GM18511 (cell line): ENCODE data around the gene GTF3C2.
"Not testable (repeated sequence)": the region's sequence is repeated elsewhere in the genome, so short reads cannot be mapped to it uniquely, and the experiment has no call there.

Experiments used
- ATAC-seq: cut with Tn5 transposase; IDR thresholded peaks from one replicate; pipeline ENCODE4 v1.9.1; 2021; ENCODE audit warnings: mild to moderate bottlenecking, moderate library complexity; ENCODE audit not compliant: unreplicated experiment

GTF3C2 gene

GRCh38 chr2:27303093-27304025 lies 53.2 kb downstream of the GTF3C2 start:
- ATAC-seq: peak; percentile 52

GRCh38 chr2:27300606-27301005 lies 56.0 kb downstream of the GTF3C2 start:
- not testable (repeated sequence) for ATAC-seq

DNA sequence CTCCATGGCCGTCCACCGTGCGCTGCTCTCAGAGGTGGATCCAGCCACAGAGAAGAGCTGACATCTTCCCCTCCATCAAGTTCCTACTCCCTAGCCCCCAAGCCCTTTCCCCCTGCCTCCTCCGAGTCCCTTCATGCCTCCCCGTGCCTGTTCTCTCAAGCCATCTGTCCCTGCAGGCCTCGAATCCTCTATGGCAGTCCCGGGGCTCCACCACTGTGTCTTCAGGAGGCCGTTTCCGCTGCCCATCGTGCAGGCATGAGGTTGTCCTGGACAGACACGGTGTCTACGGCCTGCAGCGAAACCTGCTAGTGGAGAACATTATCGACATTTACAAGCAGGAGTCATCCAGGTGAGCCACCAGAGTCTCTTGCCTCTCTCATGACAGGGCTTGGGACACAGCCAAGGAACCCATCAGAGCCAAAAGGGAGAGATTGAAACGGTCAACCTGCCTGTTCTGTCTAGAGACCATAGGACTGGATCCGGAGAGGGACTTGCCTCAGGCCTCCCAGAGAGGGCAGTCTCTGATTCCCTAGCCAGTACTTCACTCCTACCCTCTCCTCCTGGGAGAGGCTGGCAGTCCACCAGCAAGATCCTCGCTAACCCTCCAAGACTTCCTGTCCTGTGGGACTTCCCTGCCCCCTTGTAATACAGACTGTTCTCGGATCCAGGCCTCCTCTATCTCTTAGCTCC lies 58.0 kb downstream of the GTF3C2 start:
- no peak for ATAC-seq

- ATAC-seq: no peak
Observed at GRCh38 chr2:27297195-27297594, 59.4 kb downstream of the GTF3C2 start.

- ATAC-seq: no peak
Observed at GRCh38 chr2:27296481-27296880, 60.1 kb downstream of the GTF3C2 start.

GRCh38 chr2:27294928-27295327 lies 61.6 kb downstream of the GTF3C2 start:
- no peak for ATAC-seq

DNA sequence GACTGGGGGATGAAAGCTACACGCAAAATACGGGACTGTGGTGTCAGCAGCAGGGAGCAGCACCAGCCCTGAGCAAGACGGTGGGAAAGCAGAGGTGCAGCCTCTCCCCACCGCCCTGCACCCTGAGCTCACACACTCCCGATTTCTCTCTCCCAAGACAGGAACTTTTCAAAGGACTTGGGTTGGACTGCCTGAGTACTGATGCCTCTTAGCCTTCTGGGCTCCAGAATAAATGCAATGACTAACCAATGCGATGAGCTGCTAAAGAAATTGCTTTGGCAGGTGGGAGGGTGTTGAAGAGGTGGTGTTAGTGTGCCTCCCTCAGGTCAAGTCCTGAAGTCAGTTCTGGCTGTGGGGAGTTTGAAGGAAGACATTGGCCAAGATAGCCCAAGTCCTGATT lies 64.7 kb downstream of the GTF3C2 start:
- ATAC-seq: no peak

- ATAC-seq: no peak
Observed at GRCh38 chr2:27290549-27290948, 66.0 kb downstream of the GTF3C2 start.

DNA sequence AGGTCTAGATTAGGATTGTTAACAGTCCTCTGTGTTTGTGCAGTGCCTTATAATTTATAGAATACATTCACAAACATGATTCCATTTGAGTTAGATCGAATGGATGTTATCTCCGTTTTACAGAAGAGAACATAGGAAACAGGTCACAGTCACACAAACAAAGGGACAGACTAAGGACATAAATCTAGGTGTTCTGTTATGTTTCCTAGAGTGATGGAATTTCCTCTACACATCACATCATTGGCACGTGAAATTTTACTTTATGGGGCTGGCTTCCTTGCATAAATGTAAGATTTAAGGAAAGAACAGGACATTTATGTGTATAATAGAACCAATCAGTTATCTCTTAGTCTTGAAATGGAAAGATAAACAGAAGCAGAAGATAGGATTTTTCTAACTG lies 68.0 kb downstream of the GTF3C2 start:
- ATAC-seq: no peak

DNA sequence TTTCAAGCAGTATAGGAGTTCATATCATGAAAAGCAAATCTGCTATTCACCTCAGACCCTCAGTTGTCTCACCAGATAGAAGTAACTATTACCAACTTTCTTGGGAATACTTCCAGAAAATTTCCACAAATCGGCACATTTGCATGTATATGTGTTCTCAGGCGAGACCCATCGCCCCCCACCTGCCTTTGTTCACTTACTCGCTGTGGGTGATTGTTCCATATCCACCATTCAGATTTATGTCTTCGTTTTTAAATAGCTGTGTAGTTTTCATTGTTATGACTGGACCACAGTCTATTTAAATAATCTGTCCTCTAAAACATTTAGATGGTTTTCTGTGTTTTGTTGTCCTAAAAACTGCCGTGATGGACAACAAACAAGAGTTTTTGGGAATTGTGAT lies 71.1 kb downstream of the GTF3C2 start:
- ATAC-seq: no peak

DNA sequence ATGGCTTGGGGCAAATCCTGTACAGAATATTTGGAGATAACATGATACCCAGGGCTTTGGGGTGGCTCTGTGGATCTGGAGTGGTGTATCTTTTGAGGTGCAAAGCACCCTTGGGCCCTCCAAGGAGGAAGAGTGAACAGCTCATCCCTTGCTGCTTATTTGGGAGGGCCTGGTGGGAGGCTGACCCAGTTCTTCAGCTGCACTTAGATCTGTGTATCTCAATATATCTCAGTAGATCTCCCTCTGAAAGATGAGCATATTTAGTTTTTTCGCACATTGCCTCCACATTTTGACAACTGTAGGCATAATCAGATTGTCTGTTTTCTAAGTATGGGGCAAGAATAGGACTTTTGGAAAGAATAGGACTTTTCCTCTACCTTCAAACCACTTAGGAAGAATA lies 71.6 kb downstream of the GTF3C2 start:
- no peak for ATAC-seq

DNA sequence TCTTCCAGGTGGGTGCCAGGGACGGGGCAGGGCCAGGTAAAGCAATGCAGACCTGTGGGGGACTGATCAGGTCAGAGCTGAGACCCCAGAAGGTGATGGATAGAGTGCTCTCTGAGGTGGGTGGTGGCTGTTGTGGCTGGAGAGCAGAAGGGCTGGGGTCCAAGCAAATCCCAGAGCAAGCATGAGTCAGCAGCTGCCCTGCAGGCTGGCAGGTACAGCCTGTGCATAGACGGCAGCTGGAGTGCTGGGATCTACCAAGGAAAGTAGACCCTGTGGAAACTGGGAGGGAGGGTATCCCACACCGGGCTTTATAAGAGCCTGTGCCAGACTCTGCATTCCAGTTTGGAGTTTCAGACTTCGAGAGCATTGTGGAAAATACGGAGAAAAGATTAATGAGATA lies 73.7 kb downstream of the GTF3C2 start:
- ATAC-seq: no peak

GRCh38 chr2:27281855-27282559 lies 74.6 kb downstream of the GTF3C2 start, which contains the start of gene TRIM54:
TSS of gene TRIM54 (plus strand) at chr2:27282429. CDS start at chr2:27282732, 303 bp downstream.
- no peak for ATAC-seq

DNA sequence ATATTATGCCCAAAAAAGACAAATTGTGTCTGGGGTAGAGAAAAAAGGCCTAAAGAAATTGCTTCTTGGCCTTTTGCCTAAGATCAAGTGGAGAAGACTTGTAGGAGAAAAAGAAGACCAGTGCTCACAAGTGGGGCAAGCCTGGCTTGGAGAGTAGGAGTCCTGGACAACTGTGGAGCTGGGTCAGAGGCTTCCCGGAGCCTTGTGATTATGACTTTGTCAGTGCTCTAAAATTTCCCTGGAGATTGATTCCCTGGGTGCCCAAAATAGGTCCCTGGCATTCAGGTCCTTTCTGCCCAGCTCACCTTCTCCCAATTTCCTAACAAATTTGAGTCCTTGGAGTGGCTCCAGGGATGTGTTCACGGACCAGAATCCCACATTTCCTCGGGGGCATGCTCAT lies 75.1 kb downstream of the GTF3C2 start:
- ATAC-seq: no peak

DNA sequence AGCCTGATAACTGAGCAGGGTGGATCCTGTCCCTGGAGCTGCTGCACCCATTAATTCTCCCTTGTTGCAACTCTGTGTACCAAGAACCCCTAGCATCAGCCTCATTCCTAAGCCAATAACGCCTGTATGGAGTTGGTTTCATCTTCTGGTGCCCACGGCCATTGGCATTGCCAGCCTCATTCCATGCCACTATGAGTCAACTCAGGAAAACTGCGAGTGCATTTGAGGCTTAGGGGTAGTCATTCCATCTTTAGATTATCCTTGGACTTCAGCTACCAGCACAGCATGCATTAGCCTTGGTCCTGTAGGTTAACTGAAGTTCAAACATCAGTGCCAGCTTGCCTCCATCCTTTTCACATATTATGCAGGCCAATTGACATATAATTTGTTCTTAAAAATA lies 75.7 kb downstream of the GTF3C2 start:
- ATAC-seq: no peak

- ATAC-seq: no peak
Observed at GRCh38 chr2:27278010-27278409, 78.6 kb downstream of the GTF3C2 start.
